ENCODE results near the gene SFI1.
"Not testable (repeated sequence)": the region's sequence is repeated elsewhere in the genome, so short reads cannot be mapped to it uniquely, and the experiment has no call there.

Gene SFI1

GRCh38 chr22:31646186-31647019, 150.1 kb downstream of the SFI1 start:
- DNase-seq, result no peak

- no peak for DNase-seq
Observed at GRCh38 chr22:31647066-31647465, 150.7 kb downstream of the SFI1 start.

GRCh38 chr22:31647523-31648320, 151.4 kb downstream of the SFI1 start:
- DNase-seq, result no peak

GRCh38 chr22:31650391-31650790, 154.1 kb downstream of the SFI1 start:
- no peak for DNase-seq

GRCh38 chr22:31651664-31652063, 155.3 kb downstream of the SFI1 start:
- DNase-seq, result no peak

GRCh38 chr22:31652088-31652487, 155.8 kb downstream of the SFI1 start:
- DNase-seq, result no peak

- no peak for DNase-seq
Observed at GRCh38 chr22:31652911-31653684, 156.8 kb downstream of the SFI1 start.

- no peak for DNase-seq
Observed at GRCh38 chr22:31653944-31654343, 157.6 kb downstream of the SFI1 start.

GRCh38 chr22:31654408-31654807, 158.1 kb downstream of the SFI1 start:
- DNase-seq, result no peak

GRCh38 chr22:31659246-31659645, 162.9 kb downstream of the SFI1 start:
- DNase-seq, result no peak

GRCh38 chr22:31660860-31661341, 164.6 kb downstream of the SFI1 start:
- DNase-seq, result not testable (repeated sequence)

GRCh38 chr22:31661851-31662667, 165.7 kb downstream of the SFI1 start, which contains the start of gene PISD:
PISD (minus strand) TSS chr22:31662215; CDS start chr22:31662208, 7 bp downstream.
- DNase-seq, result peak; percentile 98

- DNase-seq, result no peak
Observed at GRCh38 chr22:31662668-31663037, 166.3 kb downstream of the SFI1 start.

Data from hematopoietic multipotent progenitor cell treated with erythropoietin and hydrocortisone succinate and interleukin-3 and kit ligand, for 4 days (in vitro differentiated cells).